ES-I3 (cell line): ENCODE data around the gene B3GALT4.

Source experiments
- H3K36me3 ChIP-seq: 2 replicates; pipeline ENCODE4 v1.6.1; 2013; ENCODE audit warnings: mild to moderate bottlenecking, low read length, control low read depth, moderate library complexity; ENCODE audit not compliant: insufficient read depth
- H3K4me1 ChIP-seq: 2 replicates; pipeline ENCODE4 v1.6.1; 2013; ENCODE audit warnings: mild to moderate bottlenecking, control low read depth, low read length; ENCODE audit not compliant: insufficient read depth
- H3K9ac ChIP-seq: 2 replicates; pipeline ENCODE4 v1.6.1; 2013; ENCODE audit warnings: low read depth, mild to moderate bottlenecking, low read length, moderate library complexity
- H3K9me3 ChIP-seq: 2 replicates; pipeline ENCODE4 v1.6.1; 2013; ENCODE audit warnings: mild to moderate bottlenecking, low read length, moderate library complexity; ENCODE audit not compliant: control insufficient read depth, insufficient read depth

The B3GALT4 gene

DNA sequence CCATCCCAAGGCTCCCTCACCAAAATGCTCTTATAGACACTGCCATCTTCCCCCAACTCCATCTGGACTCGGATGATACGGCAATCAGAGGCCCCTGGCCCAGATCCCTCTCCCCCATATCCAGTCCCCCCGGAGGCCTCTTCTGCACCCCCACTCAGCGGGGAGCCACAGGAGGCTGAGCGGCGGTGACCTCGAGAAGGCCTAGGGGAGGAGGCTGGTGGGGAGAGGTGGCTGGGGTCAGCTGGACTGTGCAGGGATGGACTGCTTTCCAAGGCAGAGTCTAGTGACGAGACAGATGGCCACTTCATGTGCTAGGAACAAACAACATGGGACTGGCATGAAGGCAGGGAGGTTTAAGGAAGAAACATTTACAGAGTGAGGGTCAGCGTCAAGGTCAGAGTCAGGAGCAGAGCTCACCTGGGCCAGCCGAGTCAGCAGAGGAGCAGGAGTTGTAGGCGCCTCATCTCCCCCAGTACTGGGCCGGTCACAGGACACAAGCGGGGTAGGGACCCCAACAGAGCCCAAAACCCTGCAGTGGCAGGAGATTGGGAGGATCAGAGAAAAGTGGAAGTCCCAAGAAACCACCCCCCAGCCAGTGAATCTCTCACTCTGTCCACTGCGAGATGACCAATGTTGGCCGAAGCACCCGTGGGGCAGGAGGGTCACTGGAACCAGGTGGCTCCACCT, 16.2 kb downstream of the B3GALT4 start:
- no peaks in the 10 kb centered on the region for H3K9me3 ChIP-seq
- H3K4me1 ChIP-seq = no peaks in the 10 kb centered on the region
- H3K36me3 ChIP-seq = no peaks in the 10 kb centered on the region
- H3K9ac ChIP-seq = no peak overlapping the region

DNA sequence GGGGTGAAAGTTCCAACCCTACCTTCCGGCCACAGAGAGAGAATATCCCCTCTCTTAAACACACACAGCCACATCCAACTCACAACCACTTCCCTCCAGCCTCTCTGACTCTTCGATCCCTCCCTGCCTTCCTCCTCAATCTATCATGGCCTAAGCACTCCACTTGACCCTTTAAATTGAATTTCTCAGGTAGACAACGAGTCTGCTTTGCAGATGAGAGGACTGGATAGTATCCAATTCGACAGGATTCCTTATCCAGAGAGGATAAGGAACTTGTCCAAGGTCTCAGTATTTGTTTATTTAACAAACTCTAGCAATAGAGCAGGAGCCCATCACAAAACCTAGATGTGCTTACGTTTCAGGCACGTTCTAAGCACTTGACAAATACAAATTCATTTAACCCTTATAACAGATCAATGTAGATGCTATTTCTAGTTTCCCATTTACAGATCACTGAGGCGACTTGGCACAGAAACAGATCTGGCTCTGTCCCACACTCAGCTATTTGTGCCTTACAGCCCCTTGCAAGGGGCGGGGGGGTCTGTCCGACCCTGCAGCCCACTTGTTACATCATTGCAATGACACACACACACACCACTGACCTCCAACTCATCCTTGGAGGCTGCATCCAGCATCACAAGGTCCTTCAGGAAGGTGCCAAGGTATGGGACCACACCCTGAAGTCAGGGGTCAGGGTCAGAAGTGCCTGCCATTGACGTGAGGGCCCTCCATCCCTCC, 17.3 kb downstream of the B3GALT4 start:
- Histone ChIP-seq H3K4me1 (no peaks in the 10 kb centered on the region), H3K9me3 (no peaks in the 10 kb centered on the region), H3K36me3 (no peaks in the 10 kb centered on the region), H3K9ac (no peak overlapping the region)

DNA sequence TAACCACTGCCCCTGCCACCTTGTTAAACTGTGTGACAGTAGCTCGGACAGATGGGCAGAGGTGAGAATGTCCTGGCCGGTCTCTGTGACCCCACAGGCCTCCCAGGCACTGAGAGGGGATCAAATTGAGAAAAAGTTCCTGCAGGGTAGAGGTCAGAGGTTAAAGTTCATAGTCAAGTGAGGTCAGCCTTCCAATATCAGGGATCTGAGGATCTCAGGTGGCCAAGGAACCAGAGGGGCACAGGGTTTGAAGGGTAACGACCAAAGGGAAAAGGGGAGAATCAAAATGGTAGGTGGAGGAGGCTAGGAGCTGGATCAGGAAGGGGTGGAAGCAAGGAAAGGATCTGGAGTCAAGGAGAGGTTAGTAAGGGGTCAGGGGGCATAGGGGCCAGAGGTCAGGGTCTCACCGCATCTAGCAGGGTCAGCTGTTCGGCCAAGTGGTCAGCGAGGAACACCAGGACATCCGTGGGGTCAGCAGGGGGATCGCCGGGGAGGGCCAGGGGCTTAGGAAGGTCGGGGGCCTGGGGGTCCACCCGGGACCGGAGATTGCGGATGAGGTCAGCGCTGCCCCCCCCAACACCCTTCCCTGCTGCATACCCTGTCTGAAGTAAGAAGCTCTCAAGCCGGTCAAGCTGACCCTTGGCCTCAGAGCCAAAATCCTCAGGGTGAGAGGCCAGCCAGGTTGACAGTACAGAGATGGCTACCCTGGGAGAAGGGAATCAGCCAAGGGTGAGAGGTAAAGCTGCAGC, 18.9 kb downstream of the B3GALT4 start:
- Histone ChIP-seq H3K9me3 (no peaks in the 10 kb centered on the region), H3K4me1 (no peaks in the 10 kb centered on the region), H3K9ac (no peak overlapping the region), H3K36me3 (no peaks in the 10 kb centered on the region)

DNA sequence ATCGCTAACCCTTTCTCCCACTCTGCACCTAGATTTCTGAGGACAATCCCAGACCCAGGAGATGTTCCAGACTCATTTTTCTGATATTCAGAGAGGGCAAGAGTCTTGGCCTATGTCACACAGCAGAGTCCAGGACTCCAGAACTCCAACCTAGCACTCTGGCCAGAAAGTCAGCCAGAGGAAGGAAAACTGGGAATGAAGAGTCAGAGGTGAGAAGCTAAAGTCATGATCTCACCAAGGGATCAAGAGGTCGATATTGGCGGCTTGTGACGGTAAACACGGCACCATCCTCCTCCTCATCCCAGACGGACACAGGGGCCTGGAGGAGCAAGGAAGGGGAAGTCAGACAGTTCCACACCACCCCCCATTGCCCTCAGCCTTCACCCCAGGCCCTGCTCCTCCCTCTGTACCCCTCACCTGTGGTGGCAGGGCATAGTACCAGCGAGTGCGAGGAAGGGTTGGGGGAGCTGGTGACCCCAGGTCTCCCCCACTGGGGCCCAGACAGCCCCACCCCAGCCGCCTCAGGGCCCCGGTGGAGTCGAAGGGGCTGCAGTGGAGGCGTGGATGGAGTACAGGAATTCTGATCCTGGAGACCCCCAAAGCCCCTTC, 20.0 kb downstream of the B3GALT4 start:
- no peaks in the 10 kb centered on the region for H3K36me3 ChIP-seq
- H3K4me1 ChIP-seq = no peaks in the 10 kb centered on the region
- no peaks in the 10 kb centered on the region for H3K9me3 ChIP-seq
- H3K9ac ChIP-seq = peak overlapping the region; percentile 72; the same call in 1 of the 2 replicates

DNA sequence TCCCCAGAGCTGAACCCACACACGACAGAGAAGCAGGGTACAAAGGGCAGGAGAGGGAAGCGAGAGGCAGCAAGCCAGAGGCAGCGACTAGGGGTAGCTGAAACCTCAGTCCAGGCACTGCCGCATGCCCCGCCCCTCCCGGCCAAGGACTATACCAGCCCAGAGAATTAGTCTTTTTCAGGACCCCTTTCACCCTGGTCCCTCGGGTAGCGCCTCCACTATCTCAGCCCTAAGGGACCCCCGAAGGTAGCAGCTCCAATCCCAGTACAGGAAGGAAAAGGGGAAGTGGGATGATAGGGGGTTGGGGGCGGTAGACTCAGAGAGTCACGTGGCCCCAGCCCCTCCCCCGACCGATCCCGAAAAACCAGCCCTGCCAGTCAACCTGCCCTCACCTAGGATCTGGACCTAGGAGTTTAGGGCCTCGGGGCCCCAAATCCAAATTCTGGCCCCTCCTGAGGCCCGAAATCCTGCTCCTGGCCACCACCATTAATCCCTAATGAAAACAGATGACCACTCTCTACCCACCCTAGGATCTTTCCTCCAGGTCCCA, 20.6 kb downstream of the B3GALT4 start:
- Histone ChIP-seq H3K36me3 (no peaks in the 10 kb centered on the region), H3K9me3 (no peaks in the 10 kb centered on the region), H3K4me1 (no peaks in the 10 kb centered on the region), H3K9ac (peak overlapping the region; percentile 72)

DNA sequence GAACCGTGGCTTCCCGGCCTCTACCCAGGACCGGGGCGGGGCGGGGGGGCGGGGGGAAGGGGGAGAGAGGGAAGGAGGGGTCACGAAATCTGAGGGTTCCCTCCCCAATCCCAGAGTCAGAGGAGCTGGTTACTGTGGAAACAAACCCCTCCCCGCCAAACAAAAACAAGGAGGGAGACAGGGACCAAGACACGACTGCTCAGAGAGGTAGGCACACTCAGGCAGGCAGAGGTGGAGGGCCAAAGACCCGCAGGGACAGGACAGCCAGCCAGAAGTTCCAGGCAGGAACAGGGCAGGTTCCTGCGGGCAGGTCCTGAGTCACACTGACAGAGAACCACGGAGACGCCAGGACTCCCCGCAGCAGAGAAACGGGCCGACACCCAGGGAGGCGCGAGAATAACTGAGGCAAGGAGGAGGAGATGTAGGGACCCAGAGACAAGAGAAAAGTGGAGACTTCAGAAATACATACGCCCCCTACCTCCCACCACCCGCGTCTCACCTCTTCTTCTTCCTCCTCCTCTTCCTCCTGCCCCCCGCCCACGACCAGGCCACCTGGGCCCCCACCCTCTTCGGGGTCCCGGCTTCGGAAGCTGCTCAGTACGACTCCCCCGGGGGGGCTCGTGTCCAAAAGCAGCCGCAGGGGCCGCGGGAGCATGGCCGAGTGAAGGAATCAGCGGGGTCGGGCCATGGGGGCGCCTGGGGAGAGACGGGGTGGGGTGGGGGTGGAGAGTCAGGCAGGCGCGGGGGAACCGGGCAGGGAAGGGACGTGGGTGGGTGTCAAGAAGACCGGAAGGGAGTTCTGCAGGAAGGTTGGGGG, 21.2 kb downstream of the B3GALT4 start:
- Histone ChIP-seq H3K9me3 (no peaks in the 10 kb centered on the region), H3K9ac (peak overlapping the region; percentile 89), H3K4me1 (no peaks in the 10 kb centered on the region), H3K36me3 (no peaks in the 10 kb centered on the region)

DNA sequence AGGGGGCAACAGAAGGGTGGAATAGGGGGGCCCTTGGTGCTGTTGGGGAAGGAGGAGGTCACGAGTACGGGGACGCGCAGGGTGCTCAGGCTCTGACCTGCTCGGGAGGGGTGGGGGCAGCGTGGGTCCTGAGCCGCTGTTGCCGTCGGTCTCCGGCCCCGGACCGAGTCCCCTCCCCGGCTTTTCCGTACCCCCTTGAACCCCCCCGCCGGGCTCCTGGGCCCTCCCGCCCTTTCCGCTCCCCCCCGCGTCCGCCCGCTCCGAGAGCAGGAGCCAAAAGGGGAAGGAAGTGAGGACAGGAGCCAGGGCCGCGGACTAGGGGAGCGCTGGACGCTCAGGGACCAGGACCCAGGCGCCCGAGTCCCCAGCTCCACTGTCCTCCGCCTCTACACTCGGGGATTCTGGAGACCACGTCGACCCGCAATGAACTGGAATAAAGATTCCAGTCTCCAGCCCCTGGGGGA, 21.9 kb downstream of the B3GALT4 start, which contains the start of gene RGL2:
RGL2 (minus strand) TSS at position 170 of the 464 bp plus-strand sequence. CDS start 332 bp downstream, outside the sequence.
- H3K9me3 ChIP-seq = no peaks in the 10 kb centered on the region
- no peaks in the 10 kb centered on the region for H3K36me3 ChIP-seq
- H3K4me1 ChIP-seq = no peaks in the 10 kb centered on the region
- peak within 1 kb of the TSS; percentile 89 for H3K9ac ChIP-seq

DNA sequence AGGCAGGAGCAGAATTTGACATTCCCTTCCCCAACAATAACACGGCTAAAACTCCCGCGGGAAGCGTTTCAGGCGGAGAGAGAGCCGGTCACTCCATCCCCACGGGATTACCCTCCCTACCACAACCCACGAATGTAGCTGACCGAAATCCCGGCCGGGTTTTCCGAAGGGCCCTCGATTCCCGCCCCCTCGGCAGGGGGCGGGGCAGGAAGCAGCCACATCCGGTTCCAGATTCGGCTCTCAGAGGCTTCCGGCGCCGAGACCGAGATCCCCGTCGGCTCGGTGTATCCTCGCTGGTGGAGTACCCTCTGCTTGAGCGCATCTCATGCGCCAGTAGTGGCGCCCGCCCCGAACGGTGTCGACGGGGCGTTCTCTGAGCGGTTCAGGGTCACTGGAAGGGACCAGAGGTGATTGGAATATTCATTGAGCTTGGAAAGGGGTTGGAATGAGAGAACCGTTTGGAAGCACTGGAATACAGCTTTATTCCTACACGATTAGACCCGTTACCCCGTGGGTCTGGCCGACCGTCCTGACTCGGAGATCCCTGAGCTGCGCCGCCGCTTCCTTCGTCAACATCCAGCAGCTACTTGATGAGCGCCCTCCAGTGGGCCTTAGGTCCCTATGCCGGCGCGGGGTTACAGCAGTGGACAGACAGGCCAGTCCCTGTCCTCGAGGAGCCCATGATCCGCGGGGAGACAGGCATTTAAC, 22.5 kb downstream of the B3GALT4 start:
- Histone ChIP-seq H3K4me1 (no peaks in the 10 kb centered on the region), H3K36me3 (no peaks in the 10 kb centered on the region), H3K9me3 (no peaks in the 10 kb centered on the region), H3K9ac (peak overlapping the region; percentile 89)

DNA sequence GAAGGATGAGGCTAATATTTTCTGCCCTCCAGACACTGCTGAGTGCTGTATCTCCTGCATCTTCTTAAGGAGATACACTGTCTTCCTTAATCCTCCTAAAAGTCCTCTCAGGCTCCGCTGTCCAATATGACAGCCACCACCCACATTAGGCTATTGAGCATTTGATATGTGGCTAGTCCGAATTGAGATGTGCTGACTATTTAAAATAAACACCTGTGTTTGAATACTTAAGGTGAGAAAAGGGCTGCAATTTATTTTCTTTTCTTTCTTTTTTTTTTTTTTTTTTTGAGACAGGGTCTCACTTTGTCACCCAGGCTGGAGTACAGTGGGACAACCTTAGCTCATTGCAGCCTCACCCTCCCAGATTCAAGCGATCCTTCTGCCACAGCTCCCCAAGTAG, 25.0 kb downstream of the B3GALT4 start:
- H3K4me1 ChIP-seq = no peaks in the 10 kb centered on the region
- H3K36me3 ChIP-seq = no peaks in the 10 kb centered on the region
- no peak overlapping the region for H3K9ac ChIP-seq
- H3K9me3 ChIP-seq = no peaks in the 10 kb centered on the region

DNA sequence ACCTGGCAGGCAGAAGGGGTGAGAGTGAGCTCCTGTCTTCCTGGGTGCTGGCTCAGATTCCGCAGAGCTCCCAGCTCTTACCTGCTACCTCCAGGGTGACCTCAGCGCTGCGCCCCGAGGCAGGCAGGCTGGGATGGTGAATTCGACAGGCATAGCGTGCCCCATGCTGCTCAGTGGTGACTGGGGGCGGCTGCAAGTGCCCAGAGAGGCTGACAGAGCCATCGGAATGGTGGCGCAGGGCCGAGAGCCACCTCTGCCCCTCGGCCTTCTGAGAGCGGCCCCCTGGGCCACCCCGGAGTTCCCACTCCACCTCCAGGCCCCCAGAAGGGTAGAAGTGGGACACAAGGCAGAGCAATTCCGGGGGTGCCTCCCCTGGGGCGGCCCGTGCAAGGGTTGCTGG, 27.3 kb downstream of the B3GALT4 start:
- no peaks in the 10 kb centered on the region for H3K36me3 ChIP-seq
- no peaks in the 10 kb centered on the region for H3K4me1 ChIP-seq
- no peaks in the 10 kb centered on the region for H3K9me3 ChIP-seq
- H3K9ac ChIP-seq = no peak overlapping the region

DNA sequence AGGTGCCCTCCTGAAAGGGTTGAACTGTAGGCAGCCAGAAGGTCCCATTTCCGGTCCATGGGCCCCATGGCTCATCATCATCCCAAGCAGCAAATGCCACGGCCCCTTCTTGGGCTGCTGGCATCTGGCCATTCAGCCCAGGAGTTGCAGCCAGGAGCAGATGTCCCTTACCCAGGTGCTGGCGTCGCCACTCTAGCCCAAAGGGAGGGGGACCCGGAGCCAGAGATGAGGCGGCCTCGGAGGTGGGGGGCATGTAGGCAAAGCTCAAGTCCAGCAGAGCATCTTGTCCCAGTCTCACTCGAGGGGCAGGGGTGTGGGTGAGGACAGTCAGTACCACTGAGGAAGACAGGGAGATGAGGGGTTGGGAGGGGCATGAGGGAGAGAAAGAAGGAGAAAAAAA, 28.1 kb downstream of the B3GALT4 start:
- H3K9ac ChIP-seq = no peak overlapping the region
- H3K36me3 ChIP-seq = no peaks in the 10 kb centered on the region
- H3K4me1 ChIP-seq = no peaks in the 10 kb centered on the region
- H3K9me3 ChIP-seq = no peaks in the 10 kb centered on the region

DNA sequence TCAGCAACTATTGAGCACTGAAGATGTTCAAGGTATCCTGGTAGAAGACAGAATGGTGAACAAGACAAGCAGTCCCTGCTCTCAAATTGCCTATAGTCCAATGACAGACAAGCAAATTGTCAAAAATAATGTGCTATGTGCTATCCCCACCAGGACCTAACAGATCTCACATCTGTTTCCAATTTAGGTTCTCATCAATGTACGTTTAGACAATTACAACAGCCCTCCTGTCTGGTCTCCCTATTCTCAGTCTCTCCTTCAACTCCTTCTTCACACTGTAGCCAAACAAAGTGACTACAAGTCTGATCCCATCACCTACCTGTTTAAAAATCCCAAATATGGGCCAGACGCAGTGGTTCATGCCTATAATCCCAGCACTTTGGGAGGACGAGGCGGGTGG, 29.4 kb downstream of the B3GALT4 start:
- H3K9ac ChIP-seq = no peak overlapping the region

More for the DNA sequence above, 29.4 kb downstream of the B3GALT4 start:
- no peaks in the 10 kb centered on the region for H3K36me3 ChIP-seq
- no peaks in the 10 kb centered on the region for H3K4me1 ChIP-seq
- H3K9me3 ChIP-seq = no peaks in the 10 kb centered on the region
